Skeletal muscle satellite cell (primary cell): Measurements from ENCODE around the gene GNG13.
"Not testable (repeated sequence)": the region's sequence is repeated elsewhere in the genome, so short reads cannot be mapped to it uniquely, and the experiment has no call there.

ENCODE experiments used
- H3K27me3 ChIP-seq: 2 replicates; pipeline ENCODE4 v1.7.0; 2013; ENCODE audit warnings: low read length; ENCODE audit not compliant: control insufficient read depth, insufficient read depth
- H3K36me3 ChIP-seq: 2 replicates; pipeline ENCODE4 v1.7.0; 2013; ENCODE audit warnings: mild to moderate bottlenecking, control low read depth, low read length; ENCODE audit not compliant: insufficient read depth
- H3K4me1 ChIP-seq: 2 replicates; pipeline ENCODE4 v1.7.0; 2013; ENCODE audit warnings: low read length; ENCODE audit not compliant: control insufficient read depth, insufficient read depth
- H3K4me2 ChIP-seq: 2 replicates; pipeline ENCODE4 v1.7.0; 2013; ENCODE audit warnings: mild to moderate bottlenecking, low read length
- H3K4me3 ChIP-seq: 2 replicates; pipeline ENCODE4 v1.7.0; 2013; ENCODE audit warnings: low read length
- H3K9ac ChIP-seq: 2 replicates; pipeline ENCODE4 v1.7.0; 2013; ENCODE audit warnings: mild to moderate bottlenecking, low read depth, low read length, moderate library complexity
- H3K9me3 ChIP-seq: replicated peaks from 2 replicates; pipeline ENCODE4 v1.7.0; 2013; ENCODE audit warnings: mild to moderate bottlenecking, control low read depth, low read length

The GNG13 gene

GRCh38 chr16:830107-830870, 29.8 kb upstream of the GNG13 start:
- Histone ChIP-seq H3K27me3 (peaks cover 36% of the 10 kb centered on the region), H3K4me1 (peaks cover 5% of the 10 kb centered on the region), H3K4me3 (no peak overlapping the region), H3K9ac (no peak overlapping the region), H3K36me3 (no peaks in the 10 kb centered on the region), H3K9me3 (peaks cover 4% of the 10 kb centered on the region), H3K4me2 (no peak overlapping the region)

GRCh38 chr16:828891-829290, 28.4 kb upstream of the GNG13 start:
- H3K36me3 ChIP-seq, result no peaks in the 10 kb centered on the region
- peaks cover 44% of the 10 kb centered on the region for H3K27me3 ChIP-seq
- peaks cover 8% of the 10 kb centered on the region for H3K4me1 ChIP-seq
- no peak overlapping the region for H3K4me2 ChIP-seq
- no peaks in the 10 kb centered on the region for H3K9me3 ChIP-seq
- H3K9ac ChIP-seq, result no peak overlapping the region
- no peak overlapping the region for H3K4me3 ChIP-seq

- Histone ChIP-seq H3K4me1 (peaks cover 8% of the 10 kb centered on the region), H3K9ac (no peak overlapping the region), H3K4me2 (no peak overlapping the region), H3K27me3 (peaks cover 38% of the 10 kb centered on the region), H3K4me3 (no peak overlapping the region), H3K36me3 (no peaks in the 10 kb centered on the region), H3K9me3 (no peaks in the 10 kb centered on the region)
Observed at GRCh38 chr16:827513-827912, 27.0 kb upstream of the GNG13 start.

- peaks cover 36% of the 10 kb centered on the region for H3K27me3 ChIP-seq
- H3K9ac ChIP-seq, result no peak overlapping the region
- H3K4me3 ChIP-seq, result peak overlapping the region; percentile 51
Observed at GRCh38 chr16:825341-826061, 25.0 kb upstream of the GNG13 start.

GRCh38 chr16:824601-825000, 24.1 kb upstream of the GNG13 start:
- Histone ChIP-seq H3K9ac (no peak overlapping the region), H3K4me2 (no peak overlapping the region), H3K27me3 (peaks cover 35% of the 10 kb centered on the region), H3K4me1 (peaks cover 8% of the 10 kb centered on the region), H3K9me3 (no peaks in the 10 kb centered on the region), H3K36me3 (no peaks in the 10 kb centered on the region), H3K4me3 (no peak overlapping the region)

More at GRCh38 chr16:825341-826061, 25.0 kb upstream of the GNG13 start:
- Histone ChIP-seq H3K4me2 (peak overlapping the region; percentile 62), H3K36me3 (no peaks in the 10 kb centered on the region), H3K9me3 (no peaks in the 10 kb centered on the region), H3K4me1 (peaks cover 8% of the 10 kb centered on the region)

- no peaks in the 10 kb centered on the region for H3K9me3 ChIP-seq
- peaks cover 8% of the 10 kb centered on the region for H3K4me1 ChIP-seq
- no peaks in the 10 kb centered on the region for H3K36me3 ChIP-seq
- no peak overlapping the region for H3K4me2 ChIP-seq
- H3K9ac ChIP-seq, result no peak overlapping the region
- no peak overlapping the region for H3K4me3 ChIP-seq
- H3K27me3 ChIP-seq, result peaks cover 39% of the 10 kb centered on the region
Observed at GRCh38 chr16:824194-824593, 23.7 kb upstream of the GNG13 start.

GRCh38 chr16:822909-823297, 22.4 kb upstream of the GNG13 start:
- H3K27me3 ChIP-seq, result peaks cover 46% of the 10 kb centered on the region
- no peak overlapping the region for H3K4me3 ChIP-seq
- no peak overlapping the region for H3K4me2 ChIP-seq
- no peak overlapping the region for H3K9ac ChIP-seq
- no peaks in the 10 kb centered on the region for H3K9me3 ChIP-seq
- no peaks in the 10 kb centered on the region for H3K36me3 ChIP-seq
- peaks cover 8% of the 10 kb centered on the region for H3K4me1 ChIP-seq

GRCh38 chr16:822174-822908, 21.8 kb upstream of the GNG13 start:
- Histone ChIP-seq H3K9me3 (no peaks in the 10 kb centered on the region), H3K9ac (no peak overlapping the region), H3K27me3 (peaks cover 48% of the 10 kb centered on the region), H3K36me3 (no peaks in the 10 kb centered on the region), H3K4me3 (no peak overlapping the region), H3K4me2 (no peak overlapping the region), H3K4me1 (peaks cover 8% of the 10 kb centered on the region)

GRCh38 chr16:821751-822150, 21.2 kb upstream of the GNG13 start:
- Histone ChIP-seq H3K4me3 (no peak overlapping the region), H3K36me3 (no peaks in the 10 kb centered on the region), H3K9me3 (no peaks in the 10 kb centered on the region), H3K4me1 (peaks cover 8% of the 10 kb centered on the region), H3K4me2 (no peak overlapping the region), H3K27me3 (peaks cover 54% of the 10 kb centered on the region), H3K9ac (no peak overlapping the region)

- Histone ChIP-seq H3K4me2 (no peak overlapping the region), H3K36me3 (no peaks in the 10 kb centered on the region), H3K9ac (no peak overlapping the region), H3K4me3 (no peak overlapping the region), H3K4me1 (peaks cover 8% of the 10 kb centered on the region), H3K9me3 (no peaks in the 10 kb centered on the region), H3K27me3 (peaks cover 51% of the 10 kb centered on the region)
Observed at GRCh38 chr16:820748-821147, 20.2 kb upstream of the GNG13 start.

GRCh38 chr16:820044-820408, 19.5 kb upstream of the GNG13 start:
- not testable (repeated sequence) for H3K36me3 ChIP-seq, H3K4me3 ChIP-seq
- H3K27me3 ChIP-seq, result peaks cover 44% of the 10 kb centered on the region

More at GRCh38 chr16:820044-820408, 19.5 kb upstream of the GNG13 start:
- H3K4me2 ChIP-seq, H3K4me1 ChIP-seq, H3K9me3 ChIP-seq, H3K9ac ChIP-seq: not testable (repeated sequence)
